Measurements from ENCODE around the gene NFIC. TPM values are rescaled to one million over a fixed set of nuclear protein-coding genes. Genes with fewer than 3 reads are reported as not detected.

NFIC gene
- total RNA-seq, 8 experiments from 2014 or later = 0.82 to 77.5 (median 6.3) TPM

DNA sequence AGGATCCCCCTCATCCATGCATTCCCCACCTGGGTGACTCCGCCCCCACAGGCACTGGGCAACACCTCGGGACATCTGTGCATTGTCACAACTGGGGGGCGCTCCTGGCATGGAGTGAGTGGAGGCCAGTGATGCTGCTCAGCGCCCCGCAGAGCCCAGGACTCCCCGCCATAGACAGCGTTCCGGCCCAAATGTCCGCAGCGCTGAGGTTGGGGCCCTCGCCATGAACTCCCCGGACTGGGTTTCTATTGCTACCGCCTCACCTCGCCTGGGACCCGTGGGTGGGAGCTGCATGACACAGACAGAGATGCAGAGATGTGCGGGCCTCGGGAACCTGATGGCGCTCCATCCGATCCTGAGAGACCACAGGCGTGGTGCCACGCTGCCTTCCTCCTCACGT, 144.3 kb downstream of the NFIC start:
- 90% methylated on average over 6 of the region's 22 CpGs; no CpG with 5 or more reads in 9 of the 10 experiments for WGBS, 10 experiments
- H3K4me3 ChIP-seq = no peak overlapping the region
- peaks cover 26 to 34% of the 10 kb centered on the region in 2 donors for H3K4me1 ChIP-seq (replicated peaks in 1 of 2)
- ATAC-seq (replicated peaks in 6 of 8) = no peak
- no peak overlapping the region for H3K27ac ChIP-seq
- in situ Hi-C loops (cut with MboI; ENCODE audit: low pct_unique_long_range_greater_than_20kb in 2 of 9, low sequenced_read_pairs in 9 of 9, unreplicated experiment in 9 of 9) = no loop called here

GRCh38 chr19:3511506-3512251, 145.3 kb downstream of the NFIC start:
- in situ Hi-C loops (cut with MboI; ENCODE audit: low pct_unique_long_range_greater_than_20kb in 2 of 9, low sequenced_read_pairs in 9 of 9, unreplicated experiment in 9 of 9) = no loop called here
- no peak overlapping the region for H3K4me3 ChIP-seq
- H3K27ac ChIP-seq = peak overlapping the region in 1 of 2 donors; percentile 53
- H3K4me1 ChIP-seq (replicated peaks in 1 of 2) = peaks cover 26 to 34% of the 10 kb centered on the region in 2 donors
- WGBS, 10 experiments = 60 to 95% (median 83%) methylated on average over 1 to 7 of the region's 26 CpGs; no CpG with 5 or more reads in 4 of the 10 experiments
- ATAC-seq (replicated peaks in 6 of 8) = no peak

DNA sequence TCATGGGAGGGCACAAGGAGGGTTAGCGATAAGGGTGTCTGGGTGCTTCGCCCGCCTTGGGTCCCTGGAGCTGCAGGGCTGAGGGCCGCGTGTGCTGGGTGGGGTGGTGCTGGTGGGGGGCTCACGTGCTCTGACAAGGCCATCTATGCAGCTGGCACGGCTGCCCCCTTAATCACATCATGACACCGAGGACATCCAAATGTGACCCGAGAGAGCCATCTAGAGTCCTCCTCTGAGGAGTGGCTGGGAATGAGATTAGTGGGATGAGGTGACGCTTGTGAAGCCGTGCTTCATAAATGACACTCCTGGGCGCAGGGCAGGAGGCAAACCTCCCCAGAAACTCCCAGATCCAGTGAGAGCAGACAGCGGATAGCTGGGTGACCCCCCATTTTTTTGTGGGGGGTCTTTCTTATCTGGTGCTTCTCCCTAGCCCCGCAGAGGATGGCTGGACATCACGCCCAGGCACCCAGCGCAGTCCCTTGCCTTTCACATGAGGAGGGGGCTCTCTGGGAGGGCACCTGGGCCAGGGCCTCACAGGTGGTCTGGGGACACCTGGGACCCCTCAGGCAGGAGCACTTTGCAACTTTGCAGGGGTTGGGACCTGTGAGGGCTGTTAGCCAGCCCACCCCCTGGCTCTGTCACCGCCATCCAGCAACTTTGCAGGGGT, 146.3 kb downstream of the NFIC start:
- Histone ChIP-seq H3K27ac (peak overlapping the region; percentile 53 to 55), H3K4me3 (no peak overlapping the region), H3K4me1 (replicated peaks in 1 of 2) (peaks cover 25 to 29% of the 10 kb centered on the region in 2 donors)
- in situ Hi-C loops (cut with MboI; ENCODE audit: low pct_unique_long_range_greater_than_20kb in 2 of 9, low sequenced_read_pairs in 9 of 9, unreplicated experiment in 9 of 9) = no loop called here
- ATAC-seq (replicated peaks in 6 of 8) = peak in 3 of 8 experiments; percentile 6 to 55 (median 51)
- WGBS, 10 experiments = 52 to 100% (median 80%) methylated on average over 1 to 5 of the region's 17 CpGs; no CpG with 5 or more reads in 6 of the 10 experiments

DNA sequence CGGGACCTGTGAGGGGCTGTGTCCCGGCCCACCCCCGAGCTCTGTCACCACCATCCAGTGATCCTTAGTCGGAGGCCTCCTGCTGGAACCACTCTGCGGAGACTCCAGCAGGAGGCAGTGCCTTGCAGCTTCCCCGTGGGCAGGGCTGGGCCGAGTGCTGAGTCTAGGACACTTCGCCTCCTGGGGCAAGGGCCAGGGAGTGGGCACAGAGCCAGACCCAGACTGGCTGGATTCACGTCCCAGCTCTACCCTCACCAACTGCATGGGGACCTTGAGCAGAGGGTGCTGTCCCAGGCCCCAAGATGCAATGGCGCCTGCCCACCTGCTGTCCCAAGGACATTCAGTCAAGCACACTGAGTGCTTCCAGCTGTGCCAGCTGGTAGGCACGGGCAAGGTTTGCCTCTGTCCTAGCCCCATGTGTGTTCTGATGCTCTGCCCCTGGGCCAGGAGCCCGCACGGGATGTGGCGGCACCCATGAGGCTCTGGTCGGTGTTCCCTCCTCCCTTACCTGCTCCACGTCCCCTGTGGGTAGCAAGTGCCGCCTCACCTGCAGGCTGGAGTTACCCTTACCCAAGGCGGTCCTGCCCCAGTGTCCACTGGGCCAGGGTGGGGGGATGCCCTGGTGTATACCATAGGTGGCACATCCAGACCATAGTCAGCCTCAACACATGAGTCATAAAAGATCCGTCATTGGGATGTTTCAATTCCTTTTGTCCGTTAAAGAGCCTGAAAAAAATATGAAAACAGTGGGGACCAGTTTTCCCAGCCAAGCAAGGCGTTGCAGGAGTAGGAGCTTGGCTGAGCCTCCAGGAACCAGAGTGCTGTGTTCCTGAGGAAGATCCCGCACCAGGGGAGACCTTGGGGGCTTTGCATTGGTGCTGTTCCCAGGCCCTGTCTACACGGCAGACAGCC, 147.1 kb downstream of the NFIC start:
- Histone ChIP-seq H3K27ac (no peak overlapping the region), H3K4me1 (replicated peaks in 1 of 2) (peaks cover 18 to 21% of the 10 kb centered on the region in 2 donors), H3K4me3 (no peak overlapping the region)
- ATAC-seq (replicated peaks in 6 of 8) = peak in 3 of 8 experiments; percentile 8 to 34 (median 10)
- WGBS, 10 experiments = 50 to 90% (median 74%) methylated on average over 1 to 8 of the region's 23 CpGs; no CpG with 5 or more reads in 6 of the 10 experiments
- in situ Hi-C loops (cut with MboI; ENCODE audit: low pct_unique_long_range_greater_than_20kb in 2 of 9, low sequenced_read_pairs in 9 of 9, unreplicated experiment in 9 of 9) = no loop called here

GRCh38 chr19:3514930-3515329, 148.5 kb downstream of the NFIC start:
- in situ Hi-C loops (cut with MboI; ENCODE audit: low pct_unique_long_range_greater_than_20kb in 2 of 9, low sequenced_read_pairs in 9 of 9, unreplicated experiment in 9 of 9) = no loop called here
- peaks cover 18 to 21% of the 10 kb centered on the region in 2 donors for H3K4me1 ChIP-seq (replicated peaks in 1 of 2)
- no peak overlapping the region for H3K27ac ChIP-seq
- WGBS, 10 experiments = 82 to 100% (median 87%) methylated on average over 1 to 9 of the region's 12 CpGs; no CpG with 5 or more reads in 6 of the 10 experiments
- no peak overlapping the region for H3K4me3 ChIP-seq
- peak in 5 of 8 experiments; percentile 10 to 31 (median 20) for ATAC-seq (replicated peaks in 6 of 8)

- peaks cover 18 to 21% of the 10 kb centered on the region in 2 donors for H3K4me1 ChIP-seq (replicated peaks in 1 of 2)
- in situ Hi-C loops (cut with MboI; ENCODE audit: low pct_unique_long_range_greater_than_20kb in 2 of 9, low sequenced_read_pairs in 9 of 9, unreplicated experiment in 9 of 9) = no loop called here
- H3K27ac ChIP-seq = no peak overlapping the region
- ATAC-seq (replicated peaks in 6 of 8) = no peak
- 55 to 100% (median 80%) methylated on average over 1 to 3 of the region's 15 CpGs; no CpG with 5 or more reads in 7 of the 10 experiments for WGBS, 10 experiments
- no peak overlapping the region for H3K4me3 ChIP-seq
Observed at GRCh38 chr19:3515891-3516422, 149.6 kb downstream of the NFIC start.

DNA sequence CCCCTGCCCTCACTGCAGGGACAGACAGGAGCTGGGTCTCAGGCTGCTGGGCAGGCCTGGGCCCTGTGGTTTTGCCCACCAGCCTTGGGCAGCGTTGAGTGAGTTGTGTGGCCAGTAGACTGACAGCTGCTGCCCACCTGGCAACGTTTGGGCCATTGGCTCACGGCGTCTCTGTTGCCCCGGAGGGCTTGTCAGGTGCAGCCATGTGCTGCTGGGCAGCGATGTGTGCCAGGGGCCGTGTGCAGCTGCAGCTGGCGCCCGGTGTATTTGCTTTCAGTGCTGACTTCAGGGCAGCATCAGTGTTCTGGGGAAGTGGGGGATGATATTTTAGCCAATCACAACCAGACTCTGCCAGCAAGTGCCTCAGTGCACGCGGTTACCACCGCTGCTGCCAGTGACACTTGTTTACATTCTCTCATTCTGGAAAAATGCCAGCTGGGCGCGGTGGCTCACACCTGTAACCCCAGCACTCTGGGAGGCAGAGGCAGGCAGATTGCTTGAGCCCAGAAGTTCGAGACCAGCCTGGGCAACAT, 150.4 kb downstream of the NFIC start:
- ATAC-seq (replicated peaks in 6 of 8) = peak in 1 of 8 experiments; percentile 30
- H3K4me3 ChIP-seq = no peak overlapping the region
- peaks cover 17 to 21% of the 10 kb centered on the region in 2 donors for H3K4me1 ChIP-seq (replicated peaks in 1 of 2)
- WGBS, 10 experiments = 80 to 100% methylated on average over 3 of the region's 15 CpGs; no CpG with 5 or more reads in 8 of the 10 experiments
- in situ Hi-C loops (cut with MboI; ENCODE audit: low pct_unique_long_range_greater_than_20kb in 2 of 9, low sequenced_read_pairs in 9 of 9, unreplicated experiment in 9 of 9) = no loop called here
- H3K27ac ChIP-seq = no peak overlapping the region

GRCh38 chr19:3517638-3518037, 151.3 kb downstream of the NFIC start:
- WGBS, 10 experiments = 75 to 100% (median 100%) methylated on average over 1 to 2 of the region's 2 CpGs; no CpG with 5 or more reads in 2 of the 10 experiments
- in situ Hi-C loops (cut with MboI; ENCODE audit: low pct_unique_long_range_greater_than_20kb in 2 of 9, low sequenced_read_pairs in 9 of 9, unreplicated experiment in 9 of 9) = no loop called here
- no peak for ATAC-seq (replicated peaks in 6 of 8)
- H3K4me3 ChIP-seq = no peak overlapping the region
- peaks cover 10 to 15% of the 10 kb centered on the region in 2 donors for H3K4me1 ChIP-seq (replicated peaks in 1 of 2)
- H3K27ac ChIP-seq = no peak overlapping the region

- Histone ChIP-seq H3K4me3 (no peak overlapping the region), H3K27ac (no peak overlapping the region), H3K4me1 (replicated peaks in 1 of 2) (peaks cover 5 to 9% of the 10 kb centered on the region in 2 donors)
- in situ Hi-C loops (cut with MboI; ENCODE audit: low pct_unique_long_range_greater_than_20kb in 2 of 9, low sequenced_read_pairs in 9 of 9, unreplicated experiment in 9 of 9) = no loop called here
- ATAC-seq (replicated peaks in 6 of 8) = no peak
- WGBS, 10 experiments = 17 to 98% (median 70%) methylated on average over 1 to 10 of the region's 10 CpGs; no CpG with 5 or more reads in 3 of the 10 experiments
Observed at GRCh38 chr19:3518255-3518654, 151.9 kb downstream of the NFIC start.

DNA sequence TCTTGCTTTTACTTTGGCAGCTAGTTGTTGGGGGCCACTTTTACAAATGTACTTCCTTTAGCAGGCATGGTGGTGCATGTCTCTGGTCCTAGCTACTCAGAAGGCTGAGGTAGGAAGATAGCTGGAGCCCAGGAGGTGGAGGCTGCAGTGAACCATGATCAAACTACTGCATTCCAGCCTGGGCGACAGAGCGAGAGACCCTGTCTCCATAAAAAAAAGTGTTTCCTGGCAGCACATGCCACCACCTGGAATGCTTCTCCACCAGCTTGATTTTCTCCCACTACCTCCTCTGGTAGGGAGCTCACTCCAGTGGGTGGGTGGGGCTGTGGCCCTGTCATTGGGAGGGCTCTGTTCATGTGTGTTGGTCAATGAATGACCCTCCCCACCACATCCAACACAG, 152.3 kb downstream of the NFIC start:
- no peak for ATAC-seq (replicated peaks in 6 of 8)
- WGBS, 10 experiments = 79 to 100% (median 93%) methylated on average over 2 of the region's 2 CpGs; no CpG with 5 or more reads in 7 of the 10 experiments
- Histone ChIP-seq H3K4me3 (no peak overlapping the region), H3K4me1 (replicated peaks in 1 of 2) (peaks cover 5 to 9% of the 10 kb centered on the region in 2 donors), H3K27ac (no peak overlapping the region)
- in situ Hi-C loops (cut with MboI; ENCODE audit: low pct_unique_long_range_greater_than_20kb in 2 of 9, low sequenced_read_pairs in 9 of 9, unreplicated experiment in 9 of 9) = no loop called here

Data from motor neuron (in vitro differentiated cells).